ENCODE results near the gene ROBO4. TPM values are rescaled to one million over a fixed set of nuclear protein-coding genes. Genes with fewer than 3 reads are reported as not detected.

ROBO4 gene
- total RNA-seq, 1 experiment from 2014 or later: 1.6 TPM

GRCh38 chr11:124892750-124893454 lies 4.8 kb downstream of the ROBO4 start:
- ChIA-PET CTCF (no interaction called here), POLR2A (ENCODE audit: unreplicated experiment) (no interaction called here)
- H3K9me2 ChIP-seq (replicated peaks; ENCODE audit: low read length): no peaks in the 10 kb centered on the region
- H3K36me3 ChIP-seq (ENCODE audit: low read depth, low read length): no peaks in the 10 kb centered on the region
- no peak overlapping the region for H3K27ac ChIP-seq (ENCODE audit: low read length)
- H3K9me3 ChIP-seq (ENCODE audit: low read length): no peaks in the 10 kb centered on the region
- no peak overlapping the region for H3K9ac ChIP-seq (ENCODE audit: low read length)
- no peaks in the 10 kb centered on the region for H3K79me2 ChIP-seq (ENCODE audit: low read length)
- no peak for TF ChIP-seq EZH2 (IDR thresholded peaks at IDR 0.05; ENCODE audit: low read length, unreplicated experiment)
- no peak for TF ChIP-seq CTCF (conservative IDR thresholded peaks at IDR 0.05; ENCODE audit: low read depth, low read length)
- TF ChIP-seq EZH2phosphoT487 (IDR thresholded peaks at IDR 0.05; ENCODE audit: borderline replicate concordance, low read length): no peak
- H3K4me3 ChIP-seq (ENCODE audit: low read length): no peak overlapping the region
- no peaks in the 10 kb centered on the region for H4K20me1 ChIP-seq (ENCODE audit: low read length)
- no peak for DNase-seq
- peaks cover 27% of the 10 kb centered on the region for H3K4me1 ChIP-seq (ENCODE audit: insufficient read depth, low read length)
- intact Hi-C loops (cut with micrococcal nuclease): no loop called here
- no peaks in the 10 kb centered on the region for H3K27me3 ChIP-seq (ENCODE audit: low read length)
- ATAC-seq: no peak
- no peak overlapping the region for H3K4me2 ChIP-seq (ENCODE audit: low read length)
- BruUV-seq (replicated peaks): no TSS peak
- peaks cover 6% of the 10 kb centered on the region for H3F3A ChIP-seq (ENCODE audit: low read length, unreplicated experiment)
- H2AFZ ChIP-seq (ENCODE audit: low read length): no peak overlapping the region

DNA sequence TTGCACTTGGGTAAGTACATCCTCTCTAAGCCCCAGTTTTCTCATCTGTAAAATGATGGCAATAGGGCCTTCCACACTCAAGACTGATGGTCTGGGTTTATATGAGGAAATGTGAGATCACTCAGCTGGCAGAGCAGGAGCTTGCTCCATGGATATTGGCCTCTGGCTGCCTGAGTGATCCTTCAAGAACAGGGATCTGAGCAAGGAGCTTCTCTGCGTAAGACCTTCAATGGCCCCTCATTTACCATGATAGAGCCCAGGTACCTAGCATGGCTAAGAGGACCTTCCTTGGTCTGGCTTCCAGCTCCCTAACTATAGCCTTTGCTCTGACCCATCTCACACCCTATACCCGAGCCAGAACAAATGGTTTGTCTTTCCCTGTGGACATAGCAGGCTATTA lies 5.5 kb downstream of the ROBO4 start:
- CTCF ChIA-PET: interaction anchor here (0.7 kb wide), 1 partner anchor 16 kb away, joined by 4 read pairs; no protein-coding TSS in a partner anchor
- H2AFZ ChIP-seq (ENCODE audit: low read length): no peak overlapping the region
- H3F3A ChIP-seq (ENCODE audit: low read length, unreplicated experiment): no peaks in the 10 kb centered on the region
- BruUV-seq (replicated peaks): no TSS peak
- H3K27me3 ChIP-seq (ENCODE audit: low read length): no peaks in the 10 kb centered on the region
- no peak overlapping the region for H3K4me3 ChIP-seq (ENCODE audit: low read length)
- POLR2A ChIA-PET (ENCODE audit: unreplicated experiment): no interaction called here
- intact Hi-C loops (cut with micrococcal nuclease): no loop called here
- H3K79me2 ChIP-seq (ENCODE audit: low read length): no peaks in the 10 kb centered on the region
- no peak overlapping the region for H3K9ac ChIP-seq (ENCODE audit: low read length)
- no peaks in the 10 kb centered on the region for H3K36me3 ChIP-seq (ENCODE audit: low read depth, low read length)
- no peak for ATAC-seq
- H4K20me1 ChIP-seq (ENCODE audit: low read length): no peaks in the 10 kb centered on the region
- no peak for TF ChIP-seq EZH2phosphoT487 (IDR thresholded peaks at IDR 0.05; ENCODE audit: borderline replicate concordance, low read length)
- no peak for TF ChIP-seq EZH2 (IDR thresholded peaks at IDR 0.05; ENCODE audit: low read length, unreplicated experiment)
- no peak for TF ChIP-seq CTCF (conservative IDR thresholded peaks at IDR 0.05; ENCODE audit: low read depth, low read length)
- H3K4me2 ChIP-seq (ENCODE audit: low read length): no peak overlapping the region
- DNase-seq: no peak
- peaks cover 20% of the 10 kb centered on the region for H3K4me1 ChIP-seq (ENCODE audit: insufficient read depth, low read length)
- H3K9me2 ChIP-seq (replicated peaks; ENCODE audit: low read length): no peaks in the 10 kb centered on the region
- no peak overlapping the region for H3K27ac ChIP-seq (ENCODE audit: low read length)
- H3K9me3 ChIP-seq (ENCODE audit: low read length): no peaks in the 10 kb centered on the region

- intact Hi-C loops (cut with micrococcal nuclease): no loop called here
- no TSS peak for BruUV-seq (replicated peaks)
- H3K9me3 ChIP-seq (ENCODE audit: low read length): no peaks in the 10 kb centered on the region
- H3K27me3 ChIP-seq (ENCODE audit: low read length): no peaks in the 10 kb centered on the region
- no peaks in the 10 kb centered on the region for H4K20me1 ChIP-seq (ENCODE audit: low read length)
- DNase-seq (no peak), ATAC-seq (no peak)
- no peak overlapping the region for H3K27ac ChIP-seq (ENCODE audit: low read length)
- POLR2A ChIA-PET (ENCODE audit: unreplicated experiment): no interaction called here
- H3K9me2 ChIP-seq (replicated peaks; ENCODE audit: low read length): no peaks in the 10 kb centered on the region
- H3F3A ChIP-seq (ENCODE audit: low read length, unreplicated experiment): no peaks in the 10 kb centered on the region
- H3K36me3 ChIP-seq (ENCODE audit: low read depth, low read length): no peaks in the 10 kb centered on the region
- no peak overlapping the region for H3K9ac ChIP-seq (ENCODE audit: low read length)
- no peak overlapping the region for H3K4me3 ChIP-seq (ENCODE audit: low read length)
- H3K4me1 ChIP-seq (ENCODE audit: insufficient read depth, low read length): peaks cover 12% of the 10 kb centered on the region
- no peak overlapping the region for H2AFZ ChIP-seq (ENCODE audit: low read length)
- no peak overlapping the region for H3K4me2 ChIP-seq (ENCODE audit: low read length)
- CTCF ChIA-PET: interaction anchor here (0.7 kb wide), 1 partner anchor 15 kb away, joined by 4 read pairs; no protein-coding TSS in a partner anchor
- TF ChIP-seq EZH2 (IDR thresholded peaks at IDR 0.05; ENCODE audit: low read length, unreplicated experiment) (no peak), EZH2phosphoT487 (IDR thresholded peaks at IDR 0.05; ENCODE audit: borderline replicate concordance, low read length) (no peak), CTCF (conservative IDR thresholded peaks at IDR 0.05; ENCODE audit: low read depth, low read length) (no peak)
- H3K79me2 ChIP-seq (ENCODE audit: low read length): no peaks in the 10 kb centered on the region
Observed at GRCh38 chr11:124891373-124891861, 6.2 kb downstream of the ROBO4 start.
